Measurements from ENCODE around the gene XKRX.

Gene XKRX

GRCh38 chrX:100915562-100915961, 13.2 kb downstream of the XKRX start:
- Mint-ChIP-seq H3K4me3 (no peak overlapping the region), H3K27ac (no peak overlapping the region), H3K9me3 (peaks cover 27% of the 10 kb centered on the region), H3K27me3 (ENCODE audit: low read depth, poor library complexity) (peaks cover 4% of the 10 kb centered on the region), H3K4me1 (no peaks in the 10 kb centered on the region), H3K36me3 (ENCODE audit: low read depth) (no peaks in the 10 kb centered on the region)
- TF ChIP-seq CTCF (IDR thresholded peaks at IDR 0.05), result no peak
- DNase-seq, result no peak

- Mint-ChIP-seq H3K4me3 (no peak overlapping the region), H3K27me3 (ENCODE audit: low read depth, poor library complexity) (peaks cover 4% of the 10 kb centered on the region)
Measured at GRCh38 chrX:100913111-100913510, 15.6 kb downstream of the XKRX start.

GRCh38 chrX:100911731-100912130, 17.0 kb downstream of the XKRX start:
- no peak overlapping the region for H3K4me3 Mint-ChIP-seq
- no peaks in the 10 kb centered on the region for H3K4me1 Mint-ChIP-seq
- H3K9me3 Mint-ChIP-seq, result peaks cover 59% of the 10 kb centered on the region
- no peak for TF ChIP-seq CTCF (IDR thresholded peaks at IDR 0.05)
- DNase-seq, result no peak
- H3K36me3 Mint-ChIP-seq (ENCODE audit: low read depth), result no peaks in the 10 kb centered on the region
- peaks cover 4% of the 10 kb centered on the region for H3K27me3 Mint-ChIP-seq (ENCODE audit: low read depth, poor library complexity)
- H3K27ac Mint-ChIP-seq, result no peak overlapping the region

More at GRCh38 chrX:100913111-100913510, 15.6 kb downstream of the XKRX start:
- H3K27ac Mint-ChIP-seq, result no peak overlapping the region
- H3K9me3 Mint-ChIP-seq, result peaks cover 45% of the 10 kb centered on the region
- no peaks in the 10 kb centered on the region for H3K36me3 Mint-ChIP-seq (ENCODE audit: low read depth)
- DNase-seq, result no peak
- TF ChIP-seq CTCF (IDR thresholded peaks at IDR 0.05), result no peak
- H3K4me1 Mint-ChIP-seq, result no peaks in the 10 kb centered on the region

- peaks cover 83% of the 10 kb centered on the region for H3K9me3 Mint-ChIP-seq
- H3K4me1 Mint-ChIP-seq, result no peaks in the 10 kb centered on the region
- no peak overlapping the region for H3K27ac Mint-ChIP-seq
- H3K27me3 Mint-ChIP-seq (ENCODE audit: low read depth, poor library complexity), result peaks cover 4% of the 10 kb centered on the region
- H3K36me3 Mint-ChIP-seq (ENCODE audit: low read depth), result no peaks in the 10 kb centered on the region
- H3K4me3 Mint-ChIP-seq, result no peak overlapping the region
- no peak for DNase-seq
- TF ChIP-seq CTCF (IDR thresholded peaks at IDR 0.05), result no peak
Measured at GRCh38 chrX:100905620-100906019, 23.1 kb downstream of the XKRX start.

- no peak for TF ChIP-seq CTCF (IDR thresholded peaks at IDR 0.05)
- peaks cover 80% of the 10 kb centered on the region for H3K9me3 Mint-ChIP-seq
- H3K4me3 Mint-ChIP-seq, result no peak overlapping the region
- H3K27ac Mint-ChIP-seq, result no peak overlapping the region
- no peak for DNase-seq
- H3K27me3 Mint-ChIP-seq (ENCODE audit: low read depth, poor library complexity), result peaks cover 4% of the 10 kb centered on the region
- no peaks in the 10 kb centered on the region for H3K36me3 Mint-ChIP-seq (ENCODE audit: low read depth)
- H3K4me1 Mint-ChIP-seq, result no peaks in the 10 kb centered on the region
Measured at GRCh38 chrX:100904433-100904832, 24.3 kb downstream of the XKRX start.

- H3K36me3 Mint-ChIP-seq (ENCODE audit: low read depth), result no peaks in the 10 kb centered on the region
Measured at GRCh38 chrX:100895365-100896075, 33.2 kb downstream of the XKRX start.

More at GRCh38 chrX:100895365-100896075, 33.2 kb downstream of the XKRX start:
- Mint-ChIP-seq H3K9me3 (peaks cover 42% of the 10 kb centered on the region), H3K4me3 (no peak overlapping the region), H3K27ac (no peak overlapping the region), H3K4me1 (no peaks in the 10 kb centered on the region), H3K27me3 (ENCODE audit: low read depth, poor library complexity) (no peaks in the 10 kb centered on the region)
- peak; percentile 3 for DNase-seq
- peak; percentile 27 for TF ChIP-seq CTCF (IDR thresholded peaks at IDR 0.05)
